OCI-LY3 (cell line): ENCODE data around the gene KCNAB1.
A peak's percentile ranks its signal among the peaks of the same experiment; 100 is the strongest.

Experiments used
- H2AFZ ChIP-seq: fragments of 200-600, 300-600 bp; shearing (Covaris generic); 2 replicates; pipeline ENCODE4 v1.6.0; 2014; ENCODE audit warnings: antibody characterized with exemption, low read depth, low read length
- H3K27ac ChIP-seq: fragments of 200-600, 300-600 bp; sonication (generic); 2 replicates; pipeline ENCODE4 v1.5.1; 2014; ENCODE audit warnings: mild to moderate bottlenecking, low read length, moderate library complexity, mixed read lengths
- H3K27me3 ChIP-seq: fragments of 200-600, 300-600 bp; sonication (generic); 2 replicates; pipeline ENCODE4 v1.6.1; 2014; ENCODE audit warnings: low read depth, low read length, mixed read lengths
- H3K36me3 ChIP-seq: fragments of 200-600, 300-600 bp; sonication (generic); replicated peaks from 2 replicates; pipeline ENCODE3; 2014; ENCODE audit warnings: low read depth, low read length, mixed read lengths
- H3K4me1 ChIP-seq: fragments of 300-600, 200-600 bp; sonication (generic); 2 replicates; pipeline ENCODE4 v1.6.1; 2014; ENCODE audit warnings: low read length, mixed read lengths
- H3K4me2 ChIP-seq: fragments of 200-600, 300-600 bp; sonication (generic); 2 replicates; pipeline ENCODE4 v1.6.1; 2014; ENCODE audit warnings: low read length, mixed read lengths
- H3K4me3 ChIP-seq: fragments of 300-600, 200-600 bp; sonication (generic); 2 replicates; pipeline ENCODE4 v1.5.1; 2014; ENCODE audit warnings: antibody characterized with exemption, mild to moderate bottlenecking, low read length, moderate library complexity
- H3K79me2 ChIP-seq: fragments of 300-600, 200-600 bp; shearing (Covaris generic); 2 replicates; pipeline ENCODE4 v1.6.1; 2014; ENCODE audit warnings: mild to moderate bottlenecking, low read length, mixed read lengths
- H3K9ac ChIP-seq: fragments of 300-600, 200-600 bp; shearing (Covaris generic); 2 replicates; pipeline ENCODE4 v1.6.0; 2014; ENCODE audit warnings: mild to moderate bottlenecking, low read length, moderate library complexity
- H3K9me3 ChIP-seq: fragments of 200-600, 300-600 bp; shearing (Covaris generic); 2 replicates; pipeline ENCODE4 v1.6.1; 2014; ENCODE audit warnings: low read length, mixed read lengths; ENCODE audit not compliant: insufficient read depth
- H4K20me1 ChIP-seq: fragments of 200-600, 300-600 bp; sonication (generic); 2 replicates; pipeline ENCODE4 v1.6.1; 2016; ENCODE audit warnings: low read length, mixed read lengths; ENCODE audit not compliant: insufficient read depth
- EZH2phosphoT487 ChIP-seq: fragments of 200-600 bp; shearing (Covaris generic); IDR thresholded peaks from 2 replicates; pipeline ENCODE4 v1.6.1; 2018; ENCODE audit warnings: antibody characterized with exemption, mixed run types, low read depth
- TF ChIP-seq, protein P1 (sequence below): fragments of 200-600, 300-600 bp; sonication (generic); IDR thresholded peaks from 2 replicates; pipeline ENCODE4 v1.5.1; 2014; ENCODE audit warnings: antibody characterized with exemption, low read length, low read depth

KCNAB1 gene

GRCh38 chr3:156206157-156206556 lies 85.8 kb downstream of the KCNAB1 start:
- H3K4me1 ChIP-seq, result peaks cover 9% of the 10 kb centered on the region
- no peak overlapping the region for H3K4me2 ChIP-seq
- TF ChIP-seq, protein P1, sequence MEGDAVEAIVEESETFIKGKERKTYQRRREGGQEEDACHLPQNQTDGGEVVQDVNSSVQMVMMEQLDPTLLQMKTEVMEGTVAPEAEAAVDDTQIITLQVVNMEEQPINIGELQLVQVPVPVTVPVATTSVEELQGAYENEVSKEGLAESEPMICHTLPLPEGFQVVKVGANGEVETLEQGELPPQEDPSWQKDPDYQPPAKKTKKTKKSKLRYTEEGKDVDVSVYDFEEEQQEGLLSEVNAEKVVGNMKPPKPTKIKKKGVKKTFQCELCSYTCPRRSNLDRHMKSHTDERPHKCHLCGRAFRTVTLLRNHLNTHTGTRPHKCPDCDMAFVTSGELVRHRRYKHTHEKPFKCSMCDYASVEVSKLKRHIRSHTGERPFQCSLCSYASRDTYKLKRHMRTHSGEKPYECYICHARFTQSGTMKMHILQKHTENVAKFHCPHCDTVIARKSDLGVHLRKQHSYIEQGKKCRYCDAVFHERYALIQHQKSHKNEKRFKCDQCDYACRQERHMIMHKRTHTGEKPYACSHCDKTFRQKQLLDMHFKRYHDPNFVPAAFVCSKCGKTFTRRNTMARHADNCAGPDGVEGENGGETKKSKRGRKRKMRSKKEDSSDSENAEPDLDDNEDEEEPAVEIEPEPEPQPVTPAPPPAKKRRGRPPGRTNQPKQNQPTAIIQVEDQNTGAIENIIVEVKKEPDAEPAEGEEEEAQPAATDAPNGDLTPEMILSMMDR, result no peak
- TF ChIP-seq EZH2phosphoT487, result no peak
- H3K27ac ChIP-seq, result no peak overlapping the region
- no peaks in the 10 kb centered on the region for H3K9me3 ChIP-seq
- no peaks in the 10 kb centered on the region for H4K20me1 ChIP-seq
- H3K4me3 ChIP-seq, result no peak overlapping the region
- no peaks in the 10 kb centered on the region for H3K27me3 ChIP-seq
- no peaks in the 10 kb centered on the region for H3K79me2 ChIP-seq
- H3K36me3 ChIP-seq, result no peaks in the 10 kb centered on the region
- H2AFZ ChIP-seq, result no peak overlapping the region
- H3K9ac ChIP-seq, result no peak overlapping the region

GRCh38 chr3:156207802-156208685 lies 87.7 kb downstream of the KCNAB1 start:
- no peaks in the 10 kb centered on the region for H4K20me1 ChIP-seq
- no peak overlapping the region for H3K9ac ChIP-seq
- no peaks in the 10 kb centered on the region for H3K36me3 ChIP-seq
- no peak overlapping the region for H3K4me2 ChIP-seq
- H2AFZ ChIP-seq, result no peak overlapping the region
- no peaks in the 10 kb centered on the region for H3K27me3 ChIP-seq
- H3K9me3 ChIP-seq, result no peaks in the 10 kb centered on the region
- no peaks in the 10 kb centered on the region for H3K79me2 ChIP-seq
- no peak for TF ChIP-seq EZH2phosphoT487
- TF ChIP-seq, protein P1, result no peak
- H3K4me3 ChIP-seq, result no peak overlapping the region
- no peak overlapping the region for H3K27ac ChIP-seq
- peaks cover 9% of the 10 kb centered on the region for H3K4me1 ChIP-seq

DNA sequence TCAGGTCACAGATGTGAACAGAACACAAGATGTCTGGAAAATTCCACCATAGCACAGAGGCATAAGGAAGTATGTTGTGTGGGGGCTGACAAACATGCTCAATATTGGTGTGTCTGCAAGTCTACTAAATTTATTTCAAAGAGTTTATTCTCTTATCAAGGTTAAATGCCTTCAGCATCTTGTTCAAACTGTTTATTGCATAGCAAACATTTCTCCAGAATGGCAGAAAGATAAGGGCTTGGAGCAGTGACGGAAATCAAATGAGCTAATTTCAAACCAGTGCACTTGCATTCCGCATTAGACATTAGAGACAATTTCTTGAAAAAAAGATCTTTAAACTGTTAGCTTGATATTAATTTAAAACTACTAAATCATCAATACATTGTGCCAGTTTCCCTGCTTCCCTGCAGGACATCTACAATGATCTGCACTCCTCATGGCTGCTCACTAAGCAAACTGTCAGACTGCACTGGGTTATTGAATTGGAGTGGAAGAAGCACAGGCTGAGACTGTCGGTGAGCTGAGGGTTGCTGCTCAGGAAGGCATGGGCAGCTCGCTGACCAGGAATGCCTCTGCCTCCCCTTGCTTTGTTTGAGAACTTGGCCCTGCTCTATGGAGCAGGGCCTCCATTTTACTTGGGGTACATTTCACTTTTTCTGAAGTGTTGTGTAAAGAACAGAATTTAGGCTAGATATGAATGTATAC lies 89.4 kb downstream of the KCNAB1 start:
- no peaks in the 10 kb centered on the region for H3K79me2 ChIP-seq
- no peaks in the 10 kb centered on the region for H3K36me3 ChIP-seq
- no peak overlapping the region for H3K9ac ChIP-seq
- peaks cover 9% of the 10 kb centered on the region for H3K4me1 ChIP-seq
- no peaks in the 10 kb centered on the region for H3K27me3 ChIP-seq
- no peaks in the 10 kb centered on the region for H4K20me1 ChIP-seq
- no peaks in the 10 kb centered on the region for H3K9me3 ChIP-seq
- no peak overlapping the region for H2AFZ ChIP-seq
- H3K27ac ChIP-seq, result no peak overlapping the region
- TF ChIP-seq, protein P1, result no peak
- TF ChIP-seq EZH2phosphoT487, result no peak
- no peak overlapping the region for H3K4me3 ChIP-seq
- H3K4me2 ChIP-seq, result no peak overlapping the region

DNA sequence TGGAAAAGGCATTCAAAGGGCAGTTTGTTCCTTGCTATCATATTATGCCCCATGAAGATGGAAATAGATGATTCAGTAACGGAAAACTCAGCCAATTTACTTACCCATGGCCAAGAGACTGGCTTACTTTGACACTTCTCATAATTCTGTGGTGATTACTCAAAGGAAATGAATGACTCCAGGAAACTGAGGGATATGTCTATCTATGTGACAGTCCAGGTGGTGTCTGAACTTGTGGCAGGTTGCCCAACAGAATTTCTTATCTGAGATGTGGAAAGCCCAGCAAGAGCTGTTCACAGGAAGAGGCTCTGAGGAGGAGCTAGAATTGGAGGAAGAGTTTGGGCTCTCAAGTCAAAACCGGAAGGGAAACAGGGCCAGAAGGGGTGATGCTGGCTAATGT lies 91.2 kb downstream of the KCNAB1 start:
- TF ChIP-seq, protein P1, result no peak
- no peak for TF ChIP-seq EZH2phosphoT487

More for the DNA sequence above, 91.2 kb downstream of the KCNAB1 start:
- Histone ChIP-seq H3K4me3 (no peak overlapping the region), H3K4me2 (no peak overlapping the region), H3K27me3 (no peaks in the 10 kb centered on the region), H3K9me3 (no peaks in the 10 kb centered on the region), H4K20me1 (no peaks in the 10 kb centered on the region), H3K9ac (no peak overlapping the region), H2AFZ (peak overlapping the region; percentile 68; the same call in 1 of the 2 replicates), H3K79me2 (no peaks in the 10 kb centered on the region), H3K4me1 (peaks cover 9% of the 10 kb centered on the region), H3K36me3 (no peaks in the 10 kb centered on the region), H3K27ac (no peak overlapping the region)
